Left ventricle myocardium inferior (tissue), 1 donor: ENCODE measurements around the gene ACYP1. TPM values are rescaled to one million over a fixed set of nuclear protein-coding genes. Genes with fewer than 3 reads are reported as not detected.

Experiments used
- DNase-seq: peaks from one replicate; pipeline ENCODE4 v3.0.0-alpha.2; 2020
- H3K27ac ChIP-seq: fragments of 200-600 bp; replicated peaks from 2 replicates; pipeline ENCODE4 v1.8.0; 2021
- H3K27me3 ChIP-seq: fragments of 200-600 bp; 2 replicates; pipeline ENCODE4 v1.8.0; 2021; ENCODE audit warnings: low read depth
- H3K36me3 ChIP-seq: fragments of 200-600 bp; 2 replicates; pipeline ENCODE4 v1.8.0; 2021
- H3K4me1 ChIP-seq: fragments of 200-600 bp; 2 replicates; pipeline ENCODE4 v1.8.0; 2021
- H3K4me3 ChIP-seq: fragments of 200-600 bp; 2 replicates; pipeline ENCODE4 v1.8.0; 2021; ENCODE audit warnings: mild to moderate bottlenecking, moderate library complexity
- H3K9me3 ChIP-seq: fragments of 200-600 bp; replicated peaks from 2 replicates; pipeline ENCODE4 v1.8.0; 2021
- CTCF ChIP-seq: fragments of 200-600 bp; IDR thresholded peaks from 2 replicates; pipeline ENCODE4 v1.8.0; 2021; ENCODE audit warnings: antibody characterized with exemption, mild to moderate bottlenecking, borderline replicate concordance
- intact Hi-C: fragments of 100-400 bp; cut with micrococcal nuclease; formaldehyde crosslinking; loops from one replicate; pipeline ENCODE4 v1.11.0; 2022
- total RNA-seq: library from RNA; stranded (reverse); fragmentation: NEBNext Ultra II Directional; extraction: Animal tissue kit (Norgen Biotek cat#: 25700); gene quantifications from one replicate; pipeline ENCODE4 v1.2.1, GENCODE V29; 2021
- donor health status: DM: no; HTN: yes; CAD: no; lungs with severe emphysema.

ACYP1 gene
- total RNA-seq, 1 donor from 2014 or later: 14.0 TPM

GRCh38 chr14:75042035-75042434 lies 21.8 kb downstream of the ACYP1 start:
- Histone ChIP-seq H3K27me3 (no peaks in the 10 kb centered on the region), H3K4me3 (no peak overlapping the region), H3K9me3 (no peaks in the 10 kb centered on the region), H3K27ac (no peak overlapping the region), H3K36me3 (peaks cover 42% of the 10 kb centered on the region), H3K4me1 (peaks cover 34% of the 10 kb centered on the region)
- TF ChIP-seq CTCF: no peak
- no peak for DNase-seq
- intact Hi-C loops: no loop called here

- no peak for TF ChIP-seq CTCF
- Histone ChIP-seq H3K27me3 (no peaks in the 10 kb centered on the region), H3K4me3 (no peak overlapping the region), H3K4me1 (peaks cover 32% of the 10 kb centered on the region), H3K36me3 (peaks cover 46% of the 10 kb centered on the region), H3K27ac (no peak overlapping the region), H3K9me3 (no peaks in the 10 kb centered on the region)
- no peak for DNase-seq
- intact Hi-C loops: no loop called here
These were observed 22.2 kb downstream of the ACYP1 start for GRCh38 chr14:75041613-75042012.

- intact Hi-C loops: no loop called here
- H3K4me1 ChIP-seq: peaks cover 25% of the 10 kb centered on the region
- H3K27me3 ChIP-seq: no peaks in the 10 kb centered on the region
- H3K27ac ChIP-seq: no peak overlapping the region
- peaks cover 53% of the 10 kb centered on the region for H3K36me3 ChIP-seq
- no peak overlapping the region for H3K4me3 ChIP-seq
- H3K9me3 ChIP-seq: no peaks in the 10 kb centered on the region
- no peak for DNase-seq
- TF ChIP-seq CTCF: no peak
These were observed 22.9 kb downstream of the ACYP1 start for GRCh38 chr14:75040959-75041358.

- H3K27me3 ChIP-seq: no peaks in the 10 kb centered on the region
- H3K36me3 ChIP-seq: peaks cover 57% of the 10 kb centered on the region
- peaks cover 21% of the 10 kb centered on the region for H3K4me1 ChIP-seq
- H3K9me3 ChIP-seq: no peaks in the 10 kb centered on the region
- no peak overlapping the region for H3K27ac ChIP-seq
- DNase-seq: no peak
- TF ChIP-seq CTCF: no peak
- intact Hi-C loops: no loop called here
- no peak overlapping the region for H3K4me3 ChIP-seq
These were observed 23.3 kb downstream of the ACYP1 start for GRCh38 chr14:75040507-75040906.

GRCh38 chr14:75032939-75033338 lies 30.9 kb downstream of the ACYP1 start:
- Histone ChIP-seq H3K4me3 (no peak overlapping the region), H3K36me3 (peaks cover 95% of the 10 kb centered on the region), H3K27me3 (no peaks in the 10 kb centered on the region), H3K4me1 (no peaks in the 10 kb centered on the region), H3K27ac (no peak overlapping the region), H3K9me3 (no peaks in the 10 kb centered on the region)
- TF ChIP-seq CTCF: no peak
- no peak for DNase-seq
- intact Hi-C loops: no loop called here

GRCh38 chr14:75030147-75030546 lies 33.7 kb downstream of the ACYP1 start:
- TF ChIP-seq CTCF: no peak
- Histone ChIP-seq H3K4me1 (no peaks in the 10 kb centered on the region), H3K4me3 (no peak overlapping the region), H3K36me3 (peaks cover 70% of the 10 kb centered on the region), H3K27ac (no peak overlapping the region), H3K9me3 (no peaks in the 10 kb centered on the region), H3K27me3 (no peaks in the 10 kb centered on the region)
- no peak for DNase-seq
- intact Hi-C loops: no loop called here
